Measurements from ENCODE around the gene ERC2. TPM values are rescaled to one million over a fixed set of nuclear protein-coding genes. Genes with fewer than 3 reads are reported as not detected.
"Not testable (repeated sequence)": the region's sequence is repeated elsewhere in the genome, so short reads cannot be mapped to it uniquely, and the experiment has no call there.

Gene ERC2
- 0.19 TPM in 1 of 2 replicates, not detected in the other for total RNA-seq

- H3K9me3 Mint-ChIP-seq, result peaks cover 4% of the 10 kb centered on the region
- intact Hi-C loops (cut with micrococcal nuclease), result no loop called here
- H3K27me3 Mint-ChIP-seq, result peaks cover 61% of the 10 kb centered on the region
- no peak for DNase-seq
- H3K4me3 Mint-ChIP-seq, result peak within 1 kb of the TSS; percentile 54
- no peaks in the 10 kb centered on the region for H3K36me3 Mint-ChIP-seq (ENCODE audit: low read depth)
- peaks cover 3% of the 10 kb centered on the region for H3K4me1 Mint-ChIP-seq
- H3K27ac Mint-ChIP-seq, result no peak within 1 kb of the TSS
Measured at GRCh38 chr3:56468184-56469106, at the start of gene ERC2. Gene ERC2 (minus strand): TSS chr3:56468467.

DNA sequence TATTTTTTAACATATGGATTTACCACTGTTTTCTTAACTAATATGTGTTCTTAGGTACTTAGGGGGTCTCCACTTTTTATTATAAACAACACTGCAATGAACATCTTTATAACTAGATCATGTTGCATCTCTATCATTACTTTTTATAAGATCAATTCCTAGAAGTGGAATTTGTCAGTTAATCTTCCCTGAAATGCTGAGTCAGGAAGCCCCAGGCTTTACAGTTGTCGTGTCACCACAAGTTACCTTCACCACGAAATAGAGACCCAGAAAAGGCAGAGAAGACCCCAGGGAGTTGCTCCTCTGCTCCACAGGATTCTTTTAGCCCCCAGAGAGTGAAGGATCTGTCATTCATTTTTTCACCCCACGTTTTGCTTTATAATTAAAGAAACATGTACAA is 34.5 kb upstream of the ERC2 start:
- Mint-ChIP-seq H3K27me3 (peaks cover 8% of the 10 kb centered on the region), H3K4me1 (no peaks in the 10 kb centered on the region), H3K36me3 (ENCODE audit: low read depth) (no peaks in the 10 kb centered on the region), H3K4me3 (no peak overlapping the region), H3K9me3 (no peaks in the 10 kb centered on the region), H3K27ac (no peak overlapping the region)
- DNase-seq, result no peak
- intact Hi-C loops (cut with micrococcal nuclease), result no loop called here

DNA sequence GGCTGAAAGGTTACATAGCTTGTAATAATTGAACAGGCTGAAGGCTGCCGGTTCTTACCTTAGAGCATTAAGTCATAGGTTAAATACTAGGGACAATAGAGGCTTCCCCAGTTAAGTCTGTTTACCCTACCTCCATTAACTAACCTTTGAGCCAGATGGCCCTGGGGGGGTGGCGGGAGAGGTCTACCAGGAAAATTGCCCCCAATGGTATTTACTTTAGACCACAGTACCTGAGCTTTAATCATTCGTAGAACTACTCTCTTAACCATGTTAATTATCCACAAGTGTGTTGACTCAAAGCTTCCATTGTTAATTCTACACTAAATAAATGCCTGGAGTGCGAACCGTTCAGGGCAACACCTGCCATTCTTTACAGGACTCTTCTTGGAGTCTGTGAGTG is 28.1 kb upstream of the ERC2 start:
- intact Hi-C loops (cut with micrococcal nuclease); H3K36me3 Mint-ChIP-seq (ENCODE audit: low read depth); H3K27me3 Mint-ChIP-seq; H3K9me3 Mint-ChIP-seq; H3K27ac Mint-ChIP-seq; H3K4me3 Mint-ChIP-seq; H3K4me1 Mint-ChIP-seq: not testable (repeated sequence)
- peak; percentile 11 for DNase-seq

- Mint-ChIP-seq H3K9me3 (peaks cover 4% of the 10 kb centered on the region), H3K4me3 (no peak overlapping the region), H3K36me3 (ENCODE audit: low read depth) (no peaks in the 10 kb centered on the region), H3K27ac (no peak overlapping the region), H3K4me1 (peaks cover 1% of the 10 kb centered on the region), H3K27me3 (no peaks in the 10 kb centered on the region)
- DNase-seq, result peak; percentile 92
- intact Hi-C loops (cut with micrococcal nuclease), result no loop called here
Measured at GRCh38 chr3:56494679-56495322, 26.5 kb upstream of the ERC2 start.

DNA sequence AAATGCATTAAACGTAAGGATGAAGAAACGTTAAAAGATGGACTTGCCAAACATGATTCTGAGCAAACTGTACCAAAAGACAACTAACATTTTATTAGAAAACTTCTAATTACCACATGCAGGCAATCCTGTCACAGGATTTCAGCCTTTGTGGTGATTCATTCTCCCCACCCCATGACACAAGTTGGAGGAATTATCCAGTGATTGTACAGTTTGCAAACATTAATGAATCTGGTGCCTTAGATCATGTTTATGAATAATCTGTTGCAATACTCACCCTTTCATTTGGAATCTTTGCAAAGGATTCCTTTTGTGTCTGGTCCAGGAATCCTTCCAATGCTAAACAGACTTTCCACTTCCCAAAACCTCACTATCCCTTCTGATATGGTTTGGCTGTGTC is 23.3 kb upstream of the ERC2 start:
- Mint-ChIP-seq H3K9me3 (peaks cover 4% of the 10 kb centered on the region), H3K27me3 (no peaks in the 10 kb centered on the region), H3K27ac (no peak overlapping the region), H3K4me1 (peaks cover 1% of the 10 kb centered on the region), H3K36me3 (ENCODE audit: low read depth) (no peaks in the 10 kb centered on the region), H3K4me3 (no peak overlapping the region)
- peak; percentile 26 for DNase-seq
- intact Hi-C loops (cut with micrococcal nuclease), result no loop called here

DNA sequence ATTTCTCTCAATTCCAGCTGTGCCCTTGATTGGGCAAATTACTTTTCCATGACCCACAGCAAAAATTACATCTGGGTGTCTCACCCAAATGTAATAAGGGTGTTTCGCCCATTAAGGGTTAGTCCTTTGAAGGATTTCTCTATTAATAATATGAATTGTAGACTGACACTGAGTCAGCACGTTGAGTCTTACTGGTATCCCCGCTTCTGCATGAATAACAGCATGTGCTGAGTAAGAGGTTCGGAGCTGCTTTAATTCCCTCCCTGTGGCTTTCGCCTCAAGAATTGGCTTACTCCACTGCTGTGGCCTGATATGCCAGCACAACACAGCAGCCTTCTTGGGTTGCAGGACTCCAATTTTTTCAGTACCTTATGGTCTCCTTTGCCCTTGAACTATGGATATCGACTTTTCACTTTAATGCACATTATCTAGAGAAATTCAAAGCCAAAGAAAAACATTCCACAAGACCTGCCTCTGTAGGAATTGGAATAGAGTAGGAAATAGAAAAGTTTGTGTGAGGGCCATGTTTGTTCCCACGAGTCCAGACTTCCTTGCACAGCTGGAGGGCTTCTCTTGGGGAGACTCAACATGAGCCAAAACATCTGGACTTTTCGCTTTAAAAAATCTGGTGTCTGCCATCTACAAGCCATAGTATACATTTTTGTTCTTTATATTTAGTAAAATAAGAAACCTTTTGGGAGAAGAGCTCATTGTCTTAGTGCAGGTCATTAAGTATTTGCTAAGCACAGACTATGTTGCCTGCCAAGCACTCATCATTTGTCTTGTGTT is 20.7 kb upstream of the ERC2 start:
- Mint-ChIP-seq H3K27ac (no peak overlapping the region), H3K9me3 (no peaks in the 10 kb centered on the region)
- intact Hi-C loops (cut with micrococcal nuclease), result no loop called here

GRCh38 chr3:56484525-56485032 is 16.3 kb upstream of the ERC2 start:
- DNase-seq, result no peak
- H3K27me3 Mint-ChIP-seq, result no peaks in the 10 kb centered on the region
- H3K36me3 Mint-ChIP-seq (ENCODE audit: low read depth), result no peaks in the 10 kb centered on the region
- H3K4me1 Mint-ChIP-seq, result no peaks in the 10 kb centered on the region
- no peak overlapping the region for H3K27ac Mint-ChIP-seq
- intact Hi-C loops (cut with micrococcal nuclease), result no loop called here
- no peak overlapping the region for H3K4me3 Mint-ChIP-seq
- no peaks in the 10 kb centered on the region for H3K9me3 Mint-ChIP-seq

More for the DNA sequence above, 20.7 kb upstream of the ERC2 start:
- no peak for DNase-seq
- Mint-ChIP-seq H3K27me3 (no peaks in the 10 kb centered on the region), H3K36me3 (ENCODE audit: low read depth) (no peaks in the 10 kb centered on the region), H3K4me3 (no peak overlapping the region), H3K4me1 (no peaks in the 10 kb centered on the region)

DNA sequence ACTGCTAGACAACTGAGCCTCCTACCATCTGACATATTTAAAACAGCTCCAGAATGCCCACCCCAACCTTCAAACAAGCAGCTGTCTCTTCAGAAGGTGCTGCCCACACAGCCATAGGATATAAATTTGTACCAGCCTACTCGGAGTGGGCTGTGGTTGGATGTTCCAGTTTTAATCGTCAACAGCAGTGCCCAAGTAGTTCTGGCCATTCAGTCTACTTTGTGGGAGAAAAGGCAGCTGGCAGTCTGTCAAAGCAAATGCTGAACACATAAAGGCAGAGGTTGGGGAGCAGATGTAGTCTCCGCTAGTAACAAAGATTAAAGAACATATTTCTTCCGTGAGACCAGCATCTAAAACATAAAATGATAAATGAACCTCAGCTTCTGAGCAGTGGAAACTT is 15.9 kb upstream of the ERC2 start:
- DNase-seq, result no peak
- no peaks in the 10 kb centered on the region for H3K27me3 Mint-ChIP-seq
- no peak overlapping the region for H3K4me3 Mint-ChIP-seq
- no peaks in the 10 kb centered on the region for H3K4me1 Mint-ChIP-seq
- H3K36me3 Mint-ChIP-seq (ENCODE audit: low read depth), result no peaks in the 10 kb centered on the region
- no peaks in the 10 kb centered on the region for H3K9me3 Mint-ChIP-seq
- intact Hi-C loops (cut with micrococcal nuclease), result no loop called here
- H3K27ac Mint-ChIP-seq, result no peak overlapping the region

DNA sequence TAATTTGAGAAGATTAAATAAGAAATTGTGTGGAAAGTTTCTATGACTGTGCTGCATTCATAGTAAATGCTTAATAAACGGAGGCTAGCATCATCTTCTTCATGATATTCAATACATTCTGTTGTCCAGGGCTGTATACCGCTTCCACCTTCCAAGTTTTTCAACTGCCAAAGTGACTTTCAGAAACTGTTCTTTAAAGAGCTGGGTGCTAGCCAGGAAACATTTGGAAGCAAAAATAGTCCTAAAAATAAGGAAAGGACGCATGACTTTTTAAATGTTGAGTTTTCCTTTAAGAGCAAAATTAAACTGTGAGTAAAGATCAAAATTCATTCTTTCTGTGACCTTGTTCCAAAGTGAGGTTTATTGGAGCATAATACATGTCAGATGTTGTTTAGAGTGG is 9.4 kb upstream of the ERC2 start:
- intact Hi-C loops (cut with micrococcal nuclease), result no loop called here
- peaks cover 14% of the 10 kb centered on the region for H3K27me3 Mint-ChIP-seq
- H3K4me3 Mint-ChIP-seq, result no peak overlapping the region
- no peaks in the 10 kb centered on the region for H3K4me1 Mint-ChIP-seq
- H3K27ac Mint-ChIP-seq, result no peak overlapping the region
- DNase-seq, result no peak
- no peaks in the 10 kb centered on the region for H3K36me3 Mint-ChIP-seq (ENCODE audit: low read depth)
- H3K9me3 Mint-ChIP-seq, result no peaks in the 10 kb centered on the region

GRCh38 chr3:56476771-56477170 is 8.5 kb upstream of the ERC2 start:
- H3K4me1 Mint-ChIP-seq, result no peaks in the 10 kb centered on the region
- DNase-seq, result no peak
- H3K27me3 Mint-ChIP-seq, result peaks cover 21% of the 10 kb centered on the region
- H3K9me3 Mint-ChIP-seq, result no peaks in the 10 kb centered on the region
- intact Hi-C loops (cut with micrococcal nuclease), result no loop called here
- no peaks in the 10 kb centered on the region for H3K36me3 Mint-ChIP-seq (ENCODE audit: low read depth)
- H3K27ac Mint-ChIP-seq, result no peak overlapping the region
- no peak overlapping the region for H3K4me3 Mint-ChIP-seq

DNA sequence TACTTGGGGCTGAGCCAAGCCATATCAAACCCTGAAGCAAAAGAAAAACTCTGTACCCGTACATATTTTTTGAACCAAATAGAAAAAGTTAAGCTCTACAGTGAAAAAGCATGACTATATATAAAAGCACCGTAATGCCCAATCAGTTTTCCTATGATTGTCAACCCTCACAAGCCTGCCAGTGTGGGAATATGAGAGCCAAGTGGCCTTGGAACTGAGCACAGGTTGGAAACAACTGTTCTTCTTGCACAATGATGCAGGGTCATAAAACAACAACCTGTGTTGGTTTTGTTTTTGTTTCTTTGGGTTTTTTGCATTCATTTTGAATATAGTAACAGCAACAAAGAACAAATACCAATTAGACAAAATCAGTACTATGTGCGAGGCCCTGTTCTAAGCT is 3.5 kb upstream of the ERC2 start:
- intact Hi-C loops (cut with micrococcal nuclease), result no loop called here
- Mint-ChIP-seq H3K9me3 (peaks cover 4% of the 10 kb centered on the region), H3K4me3 (no peak overlapping the region), H3K27ac (no peak overlapping the region), H3K27me3 (peaks cover 54% of the 10 kb centered on the region), H3K36me3 (ENCODE audit: low read depth) (no peaks in the 10 kb centered on the region), H3K4me1 (peaks cover 3% of the 10 kb centered on the region)
- DNase-seq, result no peak

GRCh38 chr3:56469141-56469540 is 874 bp upstream of the ERC2 start:
- Mint-ChIP-seq H3K4me3 (no peak overlapping the region), H3K36me3 (ENCODE audit: low read depth) (no peaks in the 10 kb centered on the region), H3K27me3 (peaks cover 65% of the 10 kb centered on the region), H3K27ac (no peak overlapping the region), H3K9me3 (peaks cover 4% of the 10 kb centered on the region), H3K4me1 (peaks cover 3% of the 10 kb centered on the region)
- no peak for DNase-seq
- intact Hi-C loops (cut with micrococcal nuclease), result no loop called here

GRCh38 chr3:56467801-56468183 is 475 bp downstream of the ERC2 start:
- Mint-ChIP-seq H3K27ac (no peak overlapping the region), H3K36me3 (ENCODE audit: low read depth) (no peaks in the 10 kb centered on the region), H3K4me3 (no peak overlapping the region), H3K9me3 (peaks cover 4% of the 10 kb centered on the region), H3K4me1 (peaks cover 3% of the 10 kb centered on the region), H3K27me3 (peaks cover 61% of the 10 kb centered on the region)
- no peak for DNase-seq
- intact Hi-C loops (cut with micrococcal nuclease), result no loop called here

DNA sequence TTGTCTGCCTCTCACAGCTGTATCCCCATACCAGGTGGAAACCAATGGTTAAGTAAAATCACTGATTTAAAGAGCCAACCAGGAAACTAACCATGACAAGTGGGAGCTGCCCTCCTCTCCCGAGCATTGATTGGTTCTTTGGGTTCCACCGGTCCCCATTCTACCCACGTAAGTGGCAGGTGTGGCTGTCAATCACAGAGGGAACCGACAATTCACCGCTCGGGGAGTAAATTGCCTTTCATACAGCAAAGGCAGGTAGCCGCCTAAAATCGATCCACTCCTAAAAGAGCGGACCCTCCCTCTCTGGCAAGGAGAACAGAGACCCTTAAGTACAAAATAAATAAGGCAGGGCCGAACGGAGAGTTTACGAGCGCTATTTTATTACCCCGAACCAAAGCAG is 1.2 kb downstream of the ERC2 start:
- Mint-ChIP-seq H3K4me1 (peaks cover 3% of the 10 kb centered on the region), H3K36me3 (ENCODE audit: low read depth) (no peaks in the 10 kb centered on the region), H3K9me3 (peaks cover 4% of the 10 kb centered on the region), H3K27me3 (peaks cover 57% of the 10 kb centered on the region), H3K4me3 (peak overlapping the region; percentile 54), H3K27ac (no peak overlapping the region)
- intact Hi-C loops (cut with micrococcal nuclease), result no loop called here
- DNase-seq, result peak; percentile 69
